Fibroblast of pulmonary artery (primary cell): Measurements from ENCODE around the gene EFTUD2.
A peak's percentile ranks its signal among the peaks of the same experiment; 100 is the strongest.
"Not testable (repeated sequence)": the region's sequence is repeated elsewhere in the genome, so short reads cannot be mapped to it uniquely, and the experiment has no call there.

Source experiments
- DNase-seq: peaks from one replicate; pipeline ENCODE4 v3.0.0-alpha.2; 2010; ENCODE audit warnings: low read depth
- H3K4me3 ChIP-seq: replicated peaks from 2 replicates; pipeline ENCODE4 v1.5.1; 2011; ENCODE audit warnings: low read depth, mild to moderate bottlenecking, control low read depth, low read length, moderate library complexity
- TF ChIP-seq, protein P1 (sequence below): IDR thresholded peaks from 2 replicates; pipeline ENCODE4 v1.5.1; 2011; ENCODE audit warnings: mild to moderate bottlenecking, control low read depth, low read length, inconsistent platforms; ENCODE audit errors: missing control alignments

Gene EFTUD2

DNA sequence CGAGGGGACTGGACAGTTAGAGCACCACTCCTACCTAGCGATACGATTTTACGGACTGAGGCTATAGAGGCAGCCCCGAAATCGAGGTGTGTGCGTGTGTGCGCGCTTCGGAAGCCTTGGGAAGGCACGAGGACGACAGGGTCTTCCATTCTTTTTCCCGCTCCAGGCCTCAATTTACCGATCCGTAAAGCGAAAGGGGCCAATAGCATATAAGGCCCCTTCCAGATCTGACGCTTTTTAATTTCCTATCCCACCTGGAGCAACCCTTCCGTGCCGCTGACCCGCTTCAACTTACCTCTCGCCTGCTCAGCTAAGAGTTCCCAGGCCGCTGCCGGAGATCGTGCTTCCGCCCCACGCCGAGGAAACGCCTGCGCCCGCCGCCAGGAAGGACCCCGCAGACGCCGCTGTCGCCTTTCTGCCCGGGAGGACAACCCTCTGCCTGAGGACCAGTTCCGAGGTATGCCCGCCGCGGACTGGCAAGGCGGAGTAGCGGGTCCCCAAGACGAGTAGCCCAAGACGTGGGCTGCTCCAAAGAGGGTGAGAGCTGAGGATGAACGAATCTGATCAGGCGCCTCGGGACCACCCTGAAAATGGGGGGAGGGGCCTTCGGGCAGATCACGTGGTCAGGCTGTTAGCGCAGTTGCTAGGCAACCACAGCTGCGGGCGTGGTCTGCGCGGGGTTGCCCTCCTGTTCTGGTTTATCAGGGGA, at the start of gene EFTUD2:
Gene EFTUD2, minus strand, starts transcription at position 372 of the 709 bp plus-strand sequence. CDS start 4,924 bp downstream, outside the sequence.
- DNase-seq = peak; percentile 92
- peak within 1 kb of the TSS; percentile 98 for H3K4me3 ChIP-seq
- TF ChIP-seq, protein P1, sequence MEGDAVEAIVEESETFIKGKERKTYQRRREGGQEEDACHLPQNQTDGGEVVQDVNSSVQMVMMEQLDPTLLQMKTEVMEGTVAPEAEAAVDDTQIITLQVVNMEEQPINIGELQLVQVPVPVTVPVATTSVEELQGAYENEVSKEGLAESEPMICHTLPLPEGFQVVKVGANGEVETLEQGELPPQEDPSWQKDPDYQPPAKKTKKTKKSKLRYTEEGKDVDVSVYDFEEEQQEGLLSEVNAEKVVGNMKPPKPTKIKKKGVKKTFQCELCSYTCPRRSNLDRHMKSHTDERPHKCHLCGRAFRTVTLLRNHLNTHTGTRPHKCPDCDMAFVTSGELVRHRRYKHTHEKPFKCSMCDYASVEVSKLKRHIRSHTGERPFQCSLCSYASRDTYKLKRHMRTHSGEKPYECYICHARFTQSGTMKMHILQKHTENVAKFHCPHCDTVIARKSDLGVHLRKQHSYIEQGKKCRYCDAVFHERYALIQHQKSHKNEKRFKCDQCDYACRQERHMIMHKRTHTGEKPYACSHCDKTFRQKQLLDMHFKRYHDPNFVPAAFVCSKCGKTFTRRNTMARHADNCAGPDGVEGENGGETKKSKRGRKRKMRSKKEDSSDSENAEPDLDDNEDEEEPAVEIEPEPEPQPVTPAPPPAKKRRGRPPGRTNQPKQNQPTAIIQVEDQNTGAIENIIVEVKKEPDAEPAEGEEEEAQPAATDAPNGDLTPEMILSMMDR = no peak

DNA sequence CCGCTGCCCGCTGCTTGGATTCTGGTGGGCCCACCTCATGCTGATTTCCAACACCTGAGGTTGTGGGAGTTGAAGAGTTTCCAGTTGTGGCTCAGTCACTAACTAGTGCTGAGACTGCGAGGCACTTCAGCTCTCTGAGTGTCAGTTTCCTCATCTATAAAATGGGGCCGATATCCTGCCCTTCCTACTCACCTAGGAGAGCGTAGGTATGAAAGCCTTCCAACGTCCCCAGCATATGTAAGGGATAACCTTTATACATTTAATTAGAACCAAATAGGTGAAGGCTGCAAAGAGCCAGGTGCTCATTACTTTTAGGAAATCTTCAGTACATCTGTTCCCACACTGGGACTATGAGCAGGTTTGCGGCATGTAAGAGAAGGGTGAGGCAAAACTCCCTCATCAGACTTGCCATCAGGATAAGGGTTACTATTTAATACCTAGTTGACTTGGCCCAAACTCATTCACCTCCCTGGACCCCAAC, 49.1 kb upstream of the EFTUD2 start:
- peak overlapping the region; percentile 89 for H3K4me3 ChIP-seq
- TF ChIP-seq, protein P1 = no peak

DNA sequence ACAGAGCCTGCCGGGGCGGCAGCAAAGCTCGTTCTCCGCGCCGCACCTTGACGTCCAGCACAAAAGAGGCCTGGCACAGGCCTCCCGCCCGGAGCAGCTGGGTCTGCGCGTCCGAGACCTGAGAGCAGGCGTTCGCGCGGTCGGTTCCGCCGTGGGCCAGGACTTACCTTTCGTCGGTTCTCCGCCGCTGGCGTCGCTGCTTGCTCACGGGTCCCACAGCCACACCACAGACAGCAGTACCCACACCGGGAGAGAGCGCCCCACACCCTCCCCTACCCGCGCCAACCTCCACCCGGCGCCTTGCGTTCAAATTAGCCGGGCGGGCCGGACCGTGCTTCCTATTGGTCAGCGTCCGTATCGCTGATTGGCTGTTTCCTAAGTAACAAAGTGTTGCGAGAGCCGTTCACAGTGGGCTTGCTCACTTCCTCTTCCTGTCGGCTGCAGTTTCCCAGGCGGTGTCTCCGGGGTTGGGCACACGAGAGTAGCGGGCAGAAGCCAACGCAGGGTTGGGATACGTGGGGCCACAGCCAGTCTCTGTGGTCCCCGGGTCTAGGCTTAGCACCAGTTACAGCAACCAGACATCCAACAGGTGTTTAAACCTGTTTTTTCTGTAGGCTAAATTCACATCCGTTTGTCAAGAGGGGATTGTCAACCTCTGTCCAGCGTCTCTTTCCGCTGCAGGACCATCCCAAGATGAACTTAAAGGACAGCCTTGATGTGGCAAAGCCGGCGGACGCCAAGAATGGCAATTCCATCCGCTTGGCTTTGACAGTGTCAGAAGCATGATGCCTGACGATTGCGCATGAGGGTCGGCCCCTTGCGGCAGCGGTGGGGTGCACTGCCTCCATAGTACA, 48.4 kb upstream of the EFTUD2 start, which contains the start of gene KIF18B:
Gene KIF18B, minus strand, starts transcription at position 313 of the 854 bp plus-strand sequence. CDS start 11,429 bp downstream, outside the sequence.
- TF ChIP-seq, protein P1 = no peak
- peak within 1 kb of the TSS; percentile 89 for H3K4me3 ChIP-seq
- DNase-seq = peak; percentile 96

More for the DNA sequence above, 49.1 kb upstream of the EFTUD2 start:
- no peak for DNase-seq

DNA sequence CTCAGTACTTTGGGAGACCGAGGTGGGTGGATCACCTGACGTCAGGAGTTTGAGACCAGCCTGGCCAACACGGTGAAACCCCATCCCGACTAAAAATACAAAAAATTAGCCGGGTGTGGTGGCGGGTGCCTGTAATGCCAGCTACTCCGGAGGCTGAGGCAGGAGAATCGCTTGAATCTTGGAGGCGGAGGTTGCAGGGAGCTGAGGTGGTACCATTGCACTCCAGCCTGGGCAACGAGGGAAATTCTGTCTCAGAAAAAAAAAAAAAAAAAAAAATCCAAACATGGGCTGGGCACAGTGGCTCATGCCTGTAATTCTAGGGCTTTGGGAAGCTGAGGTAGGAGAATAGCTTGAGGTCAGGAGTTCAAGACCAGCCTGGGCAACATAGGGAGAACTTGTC, 46.4 kb upstream of the EFTUD2 start:
- not testable (repeated sequence) for H3K4me3 ChIP-seq, DNase-seq

DNA sequence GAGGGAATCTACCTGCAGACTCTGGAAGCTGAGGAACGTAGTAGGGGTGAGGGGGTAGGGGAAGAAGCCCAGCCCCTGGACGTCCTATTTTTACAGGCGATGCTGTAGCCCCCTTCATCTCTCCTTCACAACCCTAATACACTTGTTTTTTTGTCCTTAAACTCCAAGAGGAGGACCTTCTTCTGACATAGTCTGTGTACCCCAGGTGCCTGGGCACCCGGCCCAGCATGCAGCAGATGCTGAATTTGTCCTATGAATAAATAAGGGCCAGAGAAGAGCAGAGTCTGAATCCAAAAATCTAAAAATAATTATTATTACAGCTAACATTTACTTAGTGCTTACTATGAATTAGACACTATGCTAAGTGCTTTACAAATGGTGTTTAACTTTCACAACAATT, 43.2 kb upstream of the EFTUD2 start:
- no peak overlapping the region for H3K4me3 ChIP-seq
- TF ChIP-seq, protein P1 = no peak
- DNase-seq = no peak

DNA sequence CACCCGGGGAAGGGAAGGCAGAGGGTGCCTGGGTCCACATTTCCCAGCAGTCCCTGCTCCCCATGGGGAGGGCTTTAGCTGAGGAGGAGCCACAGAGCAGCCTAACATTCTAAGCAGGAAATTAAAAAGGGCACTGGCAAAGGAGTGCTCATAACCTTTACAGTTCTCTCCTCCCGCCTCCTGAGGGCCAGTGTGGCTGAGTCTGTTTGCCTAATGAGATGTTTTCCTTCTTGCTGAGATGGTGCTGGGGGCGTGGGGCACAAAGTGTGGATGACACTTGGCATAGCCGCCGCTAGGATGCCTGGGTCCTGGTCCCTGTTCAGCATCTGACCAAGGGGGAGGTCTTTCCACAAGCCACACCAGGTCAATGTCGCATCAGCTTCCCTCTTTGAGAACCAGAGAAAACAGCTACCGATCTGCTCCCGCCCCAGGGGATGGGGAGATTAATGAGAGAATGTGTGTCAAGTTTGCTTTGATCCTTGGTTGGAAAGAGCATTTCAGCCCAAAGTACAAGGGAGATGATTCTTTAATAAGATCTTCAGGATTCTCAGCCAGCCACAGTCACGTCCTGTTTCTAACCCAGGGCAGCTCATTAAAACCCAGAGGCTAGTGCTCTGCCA, 42.6 kb upstream of the EFTUD2 start:
- H3K4me3 ChIP-seq = no peak overlapping the region
- DNase-seq = no peak
- TF ChIP-seq, protein P1 = no peak

DNA sequence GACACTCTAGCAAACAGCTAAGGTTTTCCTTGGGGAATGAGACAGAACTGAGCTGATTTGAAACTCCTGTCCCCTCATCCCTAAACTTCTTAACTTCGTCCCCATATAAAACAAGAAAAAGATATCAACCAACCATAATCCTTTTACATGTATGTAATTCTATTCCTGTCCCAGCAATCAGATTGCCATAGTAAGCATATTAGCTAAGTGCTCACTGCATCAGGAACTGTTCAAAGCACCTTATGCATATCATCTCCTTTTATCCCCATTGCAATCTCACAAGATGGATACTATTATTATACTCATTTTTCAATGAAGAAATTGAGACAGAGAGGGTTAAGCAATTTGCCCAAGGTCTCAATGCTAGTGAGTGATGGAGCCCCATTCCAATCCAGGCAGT, 41.5 kb upstream of the EFTUD2 start:
- TF ChIP-seq, protein P1 = no peak
- H3K4me3 ChIP-seq = no peak overlapping the region
- no peak for DNase-seq
